Measurements from ENCODE around the gene NCAM2. TPM values are rescaled to one million over a fixed set of nuclear protein-coding genes. Genes with fewer than 3 reads are reported as not detected.
A peak's percentile ranks its signal among the peaks of the same experiment; 100 is the strongest.

NCAM2 gene
- total RNA-seq, 1 donor from 2014 or later, result 1.3 TPM

- DNase-seq (ENCODE audit: low read depth) (peak; percentile 38), FAIRE-seq (no peak)
- TF ChIP-seq, protein P1, sequence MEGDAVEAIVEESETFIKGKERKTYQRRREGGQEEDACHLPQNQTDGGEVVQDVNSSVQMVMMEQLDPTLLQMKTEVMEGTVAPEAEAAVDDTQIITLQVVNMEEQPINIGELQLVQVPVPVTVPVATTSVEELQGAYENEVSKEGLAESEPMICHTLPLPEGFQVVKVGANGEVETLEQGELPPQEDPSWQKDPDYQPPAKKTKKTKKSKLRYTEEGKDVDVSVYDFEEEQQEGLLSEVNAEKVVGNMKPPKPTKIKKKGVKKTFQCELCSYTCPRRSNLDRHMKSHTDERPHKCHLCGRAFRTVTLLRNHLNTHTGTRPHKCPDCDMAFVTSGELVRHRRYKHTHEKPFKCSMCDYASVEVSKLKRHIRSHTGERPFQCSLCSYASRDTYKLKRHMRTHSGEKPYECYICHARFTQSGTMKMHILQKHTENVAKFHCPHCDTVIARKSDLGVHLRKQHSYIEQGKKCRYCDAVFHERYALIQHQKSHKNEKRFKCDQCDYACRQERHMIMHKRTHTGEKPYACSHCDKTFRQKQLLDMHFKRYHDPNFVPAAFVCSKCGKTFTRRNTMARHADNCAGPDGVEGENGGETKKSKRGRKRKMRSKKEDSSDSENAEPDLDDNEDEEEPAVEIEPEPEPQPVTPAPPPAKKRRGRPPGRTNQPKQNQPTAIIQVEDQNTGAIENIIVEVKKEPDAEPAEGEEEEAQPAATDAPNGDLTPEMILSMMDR (IDR thresholded peaks at IDR 0.05; ENCODE audit: insufficient read depth, low read length, severe bottlenecking), result peak; percentile 26
- Histone ChIP-seq H3K27me3 (ENCODE audit: control insufficient read depth, insufficient read depth, low read length) (no peaks in the 10 kb centered on the region), H3K36me3 (ENCODE audit: control insufficient read depth, insufficient read depth, low read length) (no peaks in the 10 kb centered on the region), H3K4me3 (ENCODE audit: low read depth, low read length) (no peak overlapping the region)
These were observed 26.8 kb upstream of the NCAM2 start for GRCh38 chr21:20971296-20971921.

GRCh38 chr21:20994790-20995189 is 3.4 kb upstream of the NCAM2 start:
- no peak overlapping the region for H3K4me3 ChIP-seq (ENCODE audit: low read depth, low read length)
- TF ChIP-seq, protein P1 (IDR thresholded peaks at IDR 0.05; ENCODE audit: insufficient read depth, low read length, severe bottlenecking), result no peak
- no peaks in the 10 kb centered on the region for H3K36me3 ChIP-seq (ENCODE audit: control insufficient read depth, insufficient read depth, low read length)
- peaks cover 8% of the 10 kb centered on the region for H3K27me3 ChIP-seq (ENCODE audit: control insufficient read depth, insufficient read depth, low read length)
- FAIRE-seq, result no peak
- DNase-seq (ENCODE audit: low read depth), result no peak

GRCh38 chr21:20996421-20997310 is 1.5 kb upstream of the NCAM2 start:
- FAIRE-seq, result no peak
- no peaks in the 10 kb centered on the region for H3K36me3 ChIP-seq (ENCODE audit: control insufficient read depth, insufficient read depth, low read length)
- H3K27me3 ChIP-seq (ENCODE audit: control insufficient read depth, insufficient read depth, low read length), result peaks cover 8% of the 10 kb centered on the region
- DNase-seq (ENCODE audit: low read depth), result no peak
- H3K4me3 ChIP-seq (ENCODE audit: low read depth, low read length), result no peak overlapping the region
- TF ChIP-seq, protein P1 (IDR thresholded peaks at IDR 0.05; ENCODE audit: insufficient read depth, low read length, severe bottlenecking), result no peak

- Histone ChIP-seq H3K36me3 (ENCODE audit: control insufficient read depth, insufficient read depth, low read length) (no peaks in the 10 kb centered on the region), H3K4me3 (ENCODE audit: low read depth, low read length) (no peak overlapping the region), H3K27me3 (ENCODE audit: control insufficient read depth, insufficient read depth, low read length) (peaks cover 8% of the 10 kb centered on the region)
- DNase-seq (ENCODE audit: low read depth) (no peak), FAIRE-seq (no peak)
- TF ChIP-seq, protein P1 (IDR thresholded peaks at IDR 0.05; ENCODE audit: insufficient read depth, low read length, severe bottlenecking), result no peak
These were observed 936 bp upstream of the NCAM2 start for GRCh38 chr21:20997311-20997635.

- Histone ChIP-seq H3K36me3 (ENCODE audit: control insufficient read depth, insufficient read depth, low read length) (no peaks in the 10 kb centered on the region), H3K27me3 (ENCODE audit: control insufficient read depth, insufficient read depth, low read length) (peaks cover 8% of the 10 kb centered on the region), H3K4me3 (ENCODE audit: low read depth, low read length) (peak overlapping the region; percentile 29)
- no peak for FAIRE-seq
- DNase-seq (ENCODE audit: low read depth), result peak; percentile 2
- TF ChIP-seq, protein P1 (IDR thresholded peaks at IDR 0.05; ENCODE audit: insufficient read depth, low read length, severe bottlenecking), result no peak
These were observed 214 bp downstream of the NCAM2 start for GRCh38 chr21:20998456-20998789.
